NCI-H748 (cell line): ENCODE results near the gene ZNF462.
A peak's percentile ranks its signal among the peaks of the same experiment; 100 is the strongest.
"Not testable (repeated sequence)": the region's sequence is repeated elsewhere in the genome, so short reads cannot be mapped to it uniquely, and the experiment has no call there.

Source experiments
- DNase-seq: peaks from one replicate; lab custom pipeline; 2025; ENCODE audit not compliant: unreplicated experiment; lab: John Stamatoyannopoulos, UW

ZNF462 gene

DNA sequence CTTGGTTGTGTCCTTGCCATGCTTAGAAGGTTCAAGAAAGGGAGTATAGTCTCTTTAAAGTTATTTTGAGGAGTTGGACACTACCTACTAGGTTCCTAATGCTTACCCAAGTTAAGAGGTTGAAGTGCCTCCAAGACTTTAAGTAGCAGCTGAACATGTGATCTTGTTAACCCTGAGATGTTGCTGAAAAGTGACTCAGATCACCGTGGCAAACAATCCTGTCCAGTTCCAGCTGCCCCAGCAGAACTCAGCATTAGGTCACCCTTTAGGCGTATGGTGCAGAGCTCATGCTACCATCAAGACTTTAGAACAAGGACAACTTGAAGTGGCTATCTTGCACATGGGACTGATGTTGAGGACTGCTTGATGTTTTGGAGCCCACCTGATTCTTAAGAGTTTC is 22.5 kb downstream of the ZNF462 start:
- DNase-seq = no peak

DNA sequence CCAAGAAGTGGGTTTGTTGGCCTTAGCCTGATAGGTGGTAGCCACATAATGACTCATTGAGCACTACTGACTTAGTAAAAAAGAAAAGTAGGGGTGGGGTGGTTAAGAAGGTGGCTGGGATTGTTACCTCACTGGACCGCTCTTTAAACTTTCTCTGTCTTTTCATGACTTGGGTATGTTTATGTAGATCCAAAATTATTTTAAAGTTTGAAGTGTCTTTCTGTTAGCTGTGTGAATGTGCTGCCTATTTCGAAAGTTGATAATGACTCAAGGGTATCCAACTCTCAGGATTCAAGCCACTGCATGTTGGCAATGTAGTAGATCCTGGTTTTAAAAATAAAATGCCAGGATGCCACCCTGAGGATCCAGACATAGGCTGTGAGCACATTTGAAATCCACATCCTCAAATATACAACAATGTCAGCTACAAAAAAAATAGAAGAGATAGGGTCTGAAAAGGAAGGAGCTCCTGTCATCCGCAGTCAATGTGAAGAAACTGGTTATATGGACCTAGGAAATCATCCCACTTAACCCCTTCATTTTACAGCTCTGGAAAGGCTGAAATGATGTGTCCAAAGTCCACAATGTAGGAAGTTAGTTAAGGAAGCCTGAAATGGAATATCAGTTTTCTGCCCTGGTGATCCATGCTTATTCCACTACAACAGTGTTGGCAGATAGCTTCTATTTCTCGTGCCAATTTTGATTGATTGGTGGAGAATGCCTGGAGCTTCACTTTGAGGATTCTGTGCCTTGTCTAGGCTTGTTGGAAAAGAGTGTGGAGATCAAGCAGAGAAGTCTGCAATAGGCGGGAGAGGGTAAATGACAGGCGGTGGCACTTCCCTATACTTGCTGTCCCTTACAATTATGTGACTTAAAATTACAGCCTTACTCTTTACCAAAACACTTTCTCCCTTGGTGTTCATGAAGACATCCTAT is 23.4 kb downstream of the ZNF462 start:
- no peak for DNase-seq

DNA sequence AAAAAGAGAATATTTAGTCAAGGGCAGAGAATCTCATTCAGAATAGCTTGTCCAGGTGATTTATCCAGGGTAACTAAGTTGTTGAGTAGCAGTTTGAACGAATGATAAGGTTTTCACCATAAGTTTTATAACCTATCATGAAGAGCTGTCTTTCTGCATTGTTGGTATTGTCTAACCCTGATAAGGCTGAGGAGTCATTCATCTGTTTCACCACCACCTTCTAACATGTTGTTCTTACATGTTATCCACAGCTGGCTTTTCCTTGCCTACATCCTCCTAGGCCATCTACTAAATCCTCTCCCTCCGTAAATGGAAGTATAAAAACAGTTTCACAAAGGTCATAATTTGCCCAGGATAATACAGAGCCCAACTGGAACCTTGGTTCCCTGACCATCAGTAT is 24.1 kb downstream of the ZNF462 start:
- DNase-seq = no peak

DNA sequence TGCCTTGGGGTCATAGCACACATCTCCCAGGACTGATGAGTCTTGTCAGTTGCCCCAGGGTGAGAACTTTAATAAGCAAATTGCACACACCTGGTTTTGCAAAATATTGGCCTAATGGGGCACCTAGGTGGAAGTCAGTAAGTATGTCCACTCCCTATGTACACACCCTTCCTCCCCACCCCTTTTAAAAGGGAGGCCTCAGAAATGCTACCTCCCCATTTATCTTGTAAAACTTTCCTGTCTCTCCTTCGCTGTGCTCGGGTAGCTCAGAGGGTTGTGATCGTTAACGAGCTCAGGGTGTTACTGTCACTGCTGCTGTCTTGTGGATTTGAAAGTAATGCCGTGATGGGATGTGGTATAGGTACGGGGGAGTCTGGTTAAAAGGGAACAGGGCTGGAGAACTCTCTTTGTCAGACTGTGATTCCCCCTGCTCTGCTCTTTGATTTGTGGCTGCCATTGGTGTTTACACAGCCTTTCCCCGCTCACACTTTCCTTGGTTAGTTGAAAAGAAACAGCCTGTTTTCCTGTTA is 26.2 kb downstream of the ZNF462 start:
- no peak for DNase-seq

DNA sequence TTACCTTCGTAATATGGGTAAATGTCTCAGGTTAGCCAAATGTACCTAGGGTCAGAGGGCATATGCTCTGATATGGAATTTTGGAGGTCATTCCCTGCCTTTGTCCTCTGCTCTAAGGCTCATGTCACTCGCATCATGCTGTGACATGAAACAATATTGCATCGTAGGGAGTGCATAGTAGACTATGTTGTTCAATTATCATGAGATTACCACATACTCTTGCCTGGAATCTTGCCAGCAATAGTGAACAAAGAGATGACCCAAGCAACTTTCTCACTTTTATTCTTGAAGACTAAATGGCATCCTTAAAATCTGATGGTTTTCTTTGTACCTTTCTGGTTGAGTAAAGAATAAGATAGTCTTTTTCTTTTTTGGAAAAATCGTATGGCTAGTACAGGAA is 27.6 kb downstream of the ZNF462 start:
- DNase-seq = peak; percentile 34

DNA sequence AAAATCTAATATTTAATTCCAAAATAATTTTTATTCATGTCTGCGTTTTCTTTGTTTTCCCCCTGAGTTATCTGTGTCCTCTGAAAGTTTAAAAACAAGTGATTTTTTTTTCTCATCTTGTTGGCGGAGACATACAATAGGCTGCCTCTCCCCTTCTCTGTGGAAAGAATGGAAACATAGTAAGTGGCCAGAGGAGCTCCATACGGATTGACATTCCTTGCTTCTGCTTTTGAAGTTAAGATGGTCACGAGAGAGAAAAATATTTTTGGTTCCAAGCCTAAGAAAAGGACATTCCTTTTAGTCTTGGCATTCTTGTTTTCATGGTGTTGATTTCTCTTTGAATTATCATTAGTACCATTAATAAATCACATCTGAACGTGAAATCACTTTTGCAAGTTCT is 28.3 kb downstream of the ZNF462 start:
- DNase-seq = no peak

DNA sequence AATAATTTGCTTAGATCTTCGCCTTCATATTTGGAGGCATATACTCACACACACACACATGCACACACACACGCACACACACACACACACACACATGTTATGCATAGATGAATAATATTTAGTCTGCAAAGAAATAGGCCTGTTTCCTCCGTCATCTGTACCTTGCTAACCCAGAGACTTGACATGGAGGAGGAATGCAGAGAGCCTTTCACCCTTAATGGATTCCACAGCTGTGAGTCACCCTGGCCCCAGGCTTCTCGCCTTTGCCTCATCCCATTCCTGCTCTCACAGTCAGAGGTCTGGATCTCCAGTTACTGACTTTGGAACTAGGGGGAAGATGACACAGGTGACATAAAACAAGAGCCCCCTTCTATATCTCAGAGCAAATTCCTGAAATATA is 29.7 kb downstream of the ZNF462 start:
- DNase-seq = no peak

DNA sequence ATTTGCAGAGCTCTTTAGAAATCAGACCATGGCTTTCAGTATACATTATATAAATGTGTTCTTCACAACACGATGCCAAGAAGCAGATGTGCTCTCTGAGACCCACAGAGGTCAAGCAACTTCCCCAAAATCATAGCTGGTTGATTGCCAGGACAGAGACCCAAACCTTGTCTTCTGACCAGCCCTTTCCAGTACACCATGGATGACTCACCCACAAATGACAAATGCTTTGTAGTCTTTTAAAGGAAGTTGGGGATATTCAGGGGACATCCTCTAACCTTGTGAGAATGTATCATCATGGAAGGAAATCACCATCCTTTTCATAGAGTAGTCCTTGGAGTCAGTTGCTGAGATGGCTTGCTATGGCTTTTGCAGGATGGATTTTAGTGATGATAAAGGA is 30.1 kb downstream of the ZNF462 start:
- no peak for DNase-seq

DNA sequence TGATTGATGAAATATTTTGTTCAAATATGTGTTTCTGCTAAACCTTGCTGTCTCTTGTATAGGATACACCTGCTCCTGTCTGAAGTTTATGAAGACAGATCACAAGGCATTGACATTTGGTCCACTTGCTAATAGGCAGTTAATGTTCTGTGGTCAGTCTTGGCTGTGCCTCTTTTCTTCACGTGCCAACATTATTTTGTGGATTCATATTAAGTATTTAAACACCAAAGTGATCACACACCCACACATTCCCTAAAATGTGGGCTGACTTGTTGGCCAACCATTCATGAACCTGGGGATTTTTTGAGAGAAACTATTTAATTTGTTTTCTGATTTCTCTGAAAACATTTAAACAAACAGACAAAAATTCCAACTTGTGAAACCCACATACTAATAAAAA is 33.7 kb downstream of the ZNF462 start:
- DNase-seq = no peak

DNA sequence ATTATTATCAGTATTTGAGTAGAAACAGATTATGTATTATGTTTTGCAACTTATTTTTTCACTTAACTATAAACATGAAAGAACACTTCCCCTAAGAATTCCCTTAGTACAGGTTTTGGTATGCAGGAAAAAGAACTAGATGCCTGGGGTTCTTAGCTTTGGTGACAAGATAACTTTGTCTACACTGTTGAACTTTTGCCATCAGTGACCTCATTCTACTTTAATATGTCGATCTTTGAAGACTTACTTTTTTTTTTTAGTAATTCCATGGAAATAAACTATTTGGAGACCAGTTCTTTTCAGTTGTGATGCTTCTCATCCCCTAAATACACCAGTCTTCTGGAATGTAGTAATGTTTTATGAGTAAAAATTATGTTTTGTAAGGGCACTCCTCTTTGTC is 34.3 kb downstream of the ZNF462 start:
- DNase-seq = no peak

DNA sequence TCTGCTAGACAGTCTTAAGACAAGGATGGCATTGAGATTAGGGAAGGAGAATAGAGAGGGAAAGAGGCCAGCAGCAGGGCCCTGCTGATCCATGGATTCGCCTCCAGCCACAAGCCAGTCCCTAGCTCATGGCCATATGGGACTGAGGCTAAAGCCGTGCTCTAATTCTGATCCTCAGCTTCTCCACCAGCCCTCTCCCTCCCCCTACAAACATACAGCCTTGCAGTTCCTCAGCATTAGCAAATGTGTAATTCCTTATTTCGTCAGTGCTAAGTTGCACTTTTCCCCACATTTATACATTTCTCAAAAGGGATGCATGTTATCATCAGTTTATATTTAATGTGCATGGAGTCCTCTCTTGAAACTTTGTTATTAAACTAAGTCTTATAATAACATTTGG is 34.8 kb downstream of the ZNF462 start:
- DNase-seq = no peak

DNA sequence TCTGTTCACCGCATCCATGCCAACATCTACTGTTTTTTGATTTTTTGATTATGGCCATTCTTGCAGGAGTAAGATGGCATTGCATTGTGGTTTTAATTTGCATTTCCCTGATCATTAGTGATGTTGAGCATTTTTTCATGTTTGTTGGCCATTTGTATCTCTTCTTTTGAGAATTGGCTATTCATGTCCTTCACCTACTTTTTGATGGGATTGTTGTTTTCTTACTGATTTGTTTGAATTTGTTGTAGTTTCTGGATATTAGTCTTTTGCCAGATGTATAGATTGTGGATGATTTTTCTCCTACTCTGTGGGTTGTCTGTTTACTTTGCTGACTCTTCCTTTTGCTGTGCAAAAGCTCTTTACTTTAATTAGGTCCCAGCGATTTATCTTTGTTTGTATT is 37.6 kb downstream of the ZNF462 start:
- DNase-seq = not testable (repeated sequence)

DNA sequence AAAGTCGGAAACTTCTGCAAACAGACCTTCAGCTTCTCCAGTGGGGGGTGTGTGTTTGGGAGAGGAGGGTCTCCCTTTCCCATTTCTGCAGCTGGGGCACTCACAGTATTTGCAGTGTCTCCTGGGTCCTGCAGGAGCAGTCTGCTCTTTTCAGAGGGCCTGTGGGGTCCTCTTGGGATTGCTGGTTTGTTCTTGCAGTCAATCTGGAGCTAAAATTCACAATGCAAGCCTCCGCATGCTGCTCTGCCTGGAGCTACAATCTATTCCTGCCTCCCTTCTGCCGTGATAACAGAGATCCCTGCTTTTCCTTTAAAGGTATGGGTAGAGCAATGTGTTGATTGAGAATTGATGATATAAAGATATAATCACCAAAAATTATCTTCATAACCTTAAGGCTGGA is 43.2 kb downstream of the ZNF462 start:
- DNase-seq = no peak

DNA sequence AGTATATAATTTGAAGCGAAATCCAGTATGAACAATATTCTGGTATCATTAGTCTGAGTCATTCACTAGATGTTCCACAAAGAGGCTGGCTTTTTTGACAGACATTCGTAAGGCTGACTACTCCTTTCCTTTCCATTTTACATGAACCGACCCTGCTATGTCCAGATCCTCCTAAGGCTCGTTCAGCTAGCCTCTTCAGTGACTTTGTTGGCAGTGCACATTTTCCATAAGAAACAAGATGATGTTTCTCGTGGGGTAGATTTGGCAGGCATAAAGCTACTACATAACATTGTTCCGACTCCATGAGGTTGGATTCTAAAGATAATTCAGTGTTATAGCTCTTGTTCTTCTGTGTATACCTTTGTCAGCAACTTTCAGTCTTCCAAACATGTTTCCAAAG is 49.0 kb downstream of the ZNF462 start:
- no peak for DNase-seq

DNA sequence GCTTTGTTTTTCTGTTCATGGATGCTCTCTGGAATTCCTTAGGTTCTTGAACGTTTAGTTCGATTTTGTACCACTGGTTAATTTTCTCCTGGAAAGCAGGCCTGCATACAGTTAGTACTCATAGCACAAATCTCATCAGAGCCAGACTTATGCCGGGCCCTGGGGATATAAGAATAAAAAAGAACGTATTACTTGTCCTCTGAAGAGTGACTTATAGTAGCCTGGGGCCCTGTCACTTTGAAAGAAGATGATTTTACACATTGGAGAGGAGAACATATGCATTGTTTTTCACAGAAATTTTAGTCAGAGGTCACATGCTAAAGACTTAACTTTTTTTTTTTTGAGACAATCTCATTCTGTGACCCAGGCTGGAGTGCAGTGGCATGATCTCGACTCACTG is 50.3 kb downstream of the ZNF462 start:
- no peak for DNase-seq

DNA sequence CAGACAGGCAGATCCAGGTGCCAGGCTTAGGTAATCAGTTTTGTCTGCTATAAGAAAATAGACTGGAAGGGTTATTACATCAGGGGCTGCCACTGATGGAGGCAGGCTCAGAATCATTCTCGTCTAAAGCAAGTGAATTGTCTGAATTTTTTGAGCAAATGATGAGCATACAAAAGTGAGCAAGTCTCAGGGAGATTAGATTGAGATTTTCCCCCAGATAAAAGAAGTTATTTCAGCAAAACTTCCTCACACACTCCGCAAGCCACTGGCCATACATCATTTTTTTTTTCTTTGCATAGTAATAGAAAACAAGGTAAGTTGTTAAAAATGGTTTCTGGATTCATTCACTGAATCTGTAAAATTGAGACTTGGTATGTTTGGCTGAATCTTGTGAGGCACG is 52.9 kb downstream of the ZNF462 start:
- DNase-seq = no peak

DNA sequence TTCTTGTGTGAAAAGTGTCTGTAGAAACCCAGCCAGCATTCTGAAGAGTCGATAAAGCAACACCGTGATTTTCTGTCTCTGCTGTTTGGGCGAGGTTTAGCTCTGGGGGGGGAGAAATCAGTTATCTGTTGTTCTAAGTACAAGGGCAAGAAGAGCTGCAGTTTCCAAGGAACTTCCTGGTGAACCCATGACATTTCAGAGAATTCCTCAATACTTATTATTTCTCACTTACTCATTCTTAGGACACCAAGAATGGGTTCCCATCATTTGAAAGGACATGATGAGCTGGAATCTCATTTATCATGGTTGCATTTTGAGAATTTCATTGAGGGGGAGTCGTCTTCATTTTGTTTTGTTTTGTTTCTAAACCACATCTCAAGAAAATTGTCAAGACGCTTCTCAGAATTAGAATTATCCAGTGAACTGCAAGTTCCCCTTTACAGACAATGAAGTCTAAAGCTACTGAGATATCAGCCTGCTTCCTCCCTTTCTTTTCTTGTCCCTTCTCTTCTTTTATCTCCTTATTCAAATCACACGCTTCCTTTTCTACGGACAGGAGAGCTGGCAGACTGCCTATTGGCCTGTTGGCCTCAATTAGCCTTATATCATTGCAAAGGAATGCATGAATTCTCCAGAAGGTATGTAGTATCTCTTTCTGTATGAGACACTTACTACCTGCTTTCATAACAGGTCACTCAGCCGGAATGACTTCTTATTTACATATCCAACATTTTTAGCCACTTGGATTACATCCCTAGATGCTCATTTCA is 53.7 kb downstream of the ZNF462 start:
- DNase-seq = no peak

DNA sequence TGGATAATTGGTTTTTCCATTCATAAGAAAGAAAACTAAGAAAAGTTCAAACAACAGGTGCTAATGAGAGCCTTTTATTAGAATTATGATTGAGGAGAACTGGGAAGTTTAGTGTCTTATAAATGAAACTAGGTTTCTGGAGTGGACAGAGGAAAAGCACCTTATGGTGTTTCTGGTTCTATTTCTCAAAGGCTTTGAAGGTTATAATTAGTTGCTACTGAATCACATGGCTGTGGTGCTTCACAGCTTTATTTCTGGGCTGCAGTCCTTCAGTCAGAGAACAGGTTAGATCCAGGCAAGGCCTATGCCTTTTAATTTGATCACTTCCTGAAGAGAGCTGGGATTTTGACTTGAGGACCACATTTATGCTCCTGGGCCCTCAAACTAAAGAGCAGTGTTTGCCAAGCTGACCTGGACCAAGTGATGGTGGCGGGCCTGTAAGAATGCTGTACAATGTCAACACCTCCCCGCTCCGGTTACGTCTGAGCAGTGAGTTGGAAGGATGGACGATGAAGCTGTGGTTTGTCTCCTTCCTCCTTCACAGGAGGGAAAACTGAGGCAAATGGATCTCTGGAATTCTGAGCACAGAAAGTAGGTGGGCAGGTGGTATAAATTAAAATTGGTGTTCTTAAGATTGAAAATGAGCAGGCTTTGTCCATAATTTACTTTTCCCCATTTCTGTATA is 56.0 kb downstream of the ZNF462 start:
- no peak for DNase-seq

DNA sequence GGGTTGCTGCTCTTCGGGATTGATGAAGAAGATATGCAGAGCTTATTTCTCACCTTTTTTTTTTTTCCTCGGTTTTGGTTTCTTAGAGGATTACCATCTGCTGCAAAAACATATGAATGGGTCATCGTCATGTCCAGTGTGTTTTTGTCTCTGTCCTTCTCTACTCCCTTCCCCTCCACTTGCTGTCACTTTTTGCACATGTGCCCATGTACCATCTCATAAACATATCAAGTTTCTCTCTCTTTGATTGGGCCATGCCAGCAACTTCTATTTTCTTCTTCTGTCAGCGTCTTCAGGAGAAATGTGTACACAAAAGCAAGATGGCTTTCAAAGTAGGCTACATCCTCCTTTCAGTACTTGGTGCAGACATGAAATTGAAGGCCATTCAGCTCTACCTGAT is 57.1 kb downstream of the ZNF462 start:
- no peak for DNase-seq

DNA sequence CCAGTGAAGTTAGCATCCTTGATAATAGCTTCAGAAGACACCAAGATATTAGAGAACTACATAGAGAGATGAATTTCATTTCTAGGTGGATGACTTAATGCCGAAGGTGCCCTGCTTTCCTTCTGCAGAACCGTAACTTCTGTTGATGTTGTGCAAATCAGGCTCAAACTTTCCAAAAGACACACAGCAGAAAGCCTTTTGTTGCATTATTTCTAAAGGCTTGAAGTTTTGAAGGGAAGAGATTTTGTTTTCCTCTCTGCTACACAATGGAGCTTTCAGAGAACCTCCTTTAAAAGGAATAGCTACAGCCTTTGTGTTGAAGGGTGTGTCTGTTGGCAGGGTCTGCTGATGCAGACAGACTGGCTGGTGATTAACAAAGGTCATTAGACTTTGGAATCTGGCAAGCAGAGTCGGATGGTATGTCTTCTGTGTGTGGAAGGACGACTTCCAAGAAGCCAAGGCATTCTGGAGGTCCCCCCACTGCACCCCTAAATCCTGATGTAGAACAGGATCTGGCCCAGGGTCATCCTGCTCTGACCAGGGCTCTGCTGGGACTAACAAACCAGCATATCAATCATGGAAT is 57.8 kb downstream of the ZNF462 start:
- peak; percentile 86 for DNase-seq

DNA sequence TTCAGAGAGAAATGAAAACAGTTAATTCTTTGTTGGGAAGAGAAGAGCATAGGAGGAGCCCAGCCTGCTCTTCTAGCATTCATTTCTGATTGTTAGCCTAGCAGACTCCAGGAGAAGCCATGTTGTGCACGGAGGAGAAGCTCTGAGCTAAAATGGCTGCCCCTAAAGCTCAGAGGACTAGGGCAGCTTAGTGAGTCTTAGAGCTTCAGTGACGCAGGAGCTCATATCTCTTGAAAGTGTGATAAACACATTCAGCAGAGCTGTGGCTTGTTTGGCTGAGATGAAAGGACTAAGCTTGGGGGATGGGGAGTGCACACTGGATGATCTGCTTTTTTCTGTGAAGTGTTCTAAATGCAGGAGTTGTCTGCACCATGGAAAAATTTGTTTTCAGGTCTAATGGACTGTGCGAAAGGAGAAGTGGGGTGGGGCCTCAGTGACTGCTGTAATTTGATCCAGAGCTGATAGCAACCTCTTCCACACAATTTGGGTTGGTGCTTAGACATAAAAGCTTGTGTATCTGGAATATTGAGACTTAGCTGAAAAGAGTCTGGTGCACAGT is 58.5 kb downstream of the ZNF462 start:
- peak; percentile 98 for DNase-seq
